MM.1S (cell line): ENCODE measurements around the gene SPDEF.

ENCODE experiments used
- CTCF ChIP-seq: fragments of 300-600 bp; sonication (generic); IDR thresholded peaks from 2 replicates; pipeline ENCODE4 v1.5.1; 2016; ENCODE audit warnings: antibody characterized with exemption, low read length, mixed read lengths
- EZH2phosphoT487 ChIP-seq: fragments of 300-600 bp; sonication (generic); IDR thresholded peaks from 2 replicates; pipeline ENCODE4 v1.6.1; 2018; ENCODE audit warnings: antibody characterized with exemption, low read length

DNA sequence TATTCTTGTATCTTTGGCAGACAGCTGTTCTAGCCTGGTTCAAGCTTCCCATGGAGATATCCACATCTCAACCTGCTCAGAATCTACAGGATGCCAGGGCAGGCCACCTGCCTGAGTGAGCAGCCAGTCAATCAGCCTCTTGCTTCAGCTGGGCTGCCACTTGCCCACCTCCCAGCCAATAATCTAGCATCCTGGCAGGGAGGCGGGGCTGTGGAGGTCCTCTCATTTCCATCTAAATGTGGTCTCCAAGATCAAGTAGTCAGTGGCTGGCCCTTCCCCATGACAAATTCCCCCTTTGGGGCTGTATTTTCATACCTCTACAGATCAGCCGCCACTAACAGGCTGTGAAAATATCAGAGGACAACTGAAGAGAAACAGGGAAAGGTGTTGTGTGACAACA is 33.0 kb upstream of the SPDEF start:
- TF ChIP-seq CTCF (no peak), EZH2phosphoT487 (no peak)
